ENCODE results near the gene KDSR. TPM values are rescaled to one million over a fixed set of nuclear protein-coding genes. Genes with fewer than 3 reads are reported as not detected.
A peak's percentile ranks its signal among the peaks of the same experiment; 100 is the strongest.

KDSR gene
- total RNA-seq, 1 donor from 2014 or later = 83.9 TPM

DNA sequence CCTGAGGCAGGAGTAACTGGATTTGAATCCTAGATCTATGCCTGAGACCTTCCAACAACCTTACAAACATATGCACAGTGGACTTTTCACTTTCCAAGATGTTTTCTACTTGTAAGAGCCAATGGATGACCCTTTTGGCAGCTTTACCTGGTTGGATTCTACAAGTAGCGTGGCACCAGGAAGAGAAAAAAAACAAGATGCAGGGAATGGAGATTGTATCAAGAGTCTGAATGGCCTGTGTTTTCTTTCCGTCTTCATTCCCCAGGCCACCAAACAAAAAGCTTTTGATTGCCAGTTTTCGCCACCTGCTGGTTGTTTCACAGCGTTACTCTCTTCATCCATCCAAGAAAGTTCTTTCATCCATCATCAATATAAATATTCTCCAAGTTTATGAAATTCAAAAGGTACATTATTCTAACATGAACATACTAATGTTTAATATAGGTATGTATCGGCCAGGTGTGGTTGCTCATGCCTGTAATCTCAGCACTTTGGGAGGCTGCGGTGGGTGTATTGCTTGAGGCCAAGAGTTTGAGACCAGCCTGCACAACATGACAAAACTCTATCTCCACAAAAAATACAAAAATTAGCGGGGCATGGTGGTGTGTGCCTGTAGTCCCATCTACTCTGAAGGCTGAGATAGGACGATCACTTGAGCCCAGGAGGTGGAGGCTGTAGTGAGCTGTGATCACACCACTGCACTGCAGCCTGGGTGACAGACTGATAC, 43.9 kb downstream of the KDSR start:
- no peak overlapping the region for H3K4me3 Mint-ChIP-seq
- no peaks in the 10 kb centered on the region for H3K9me3 Mint-ChIP-seq
- peaks cover 13% of the 10 kb centered on the region for H3K36me3 Mint-ChIP-seq (ENCODE audit: low read depth)
- intact Hi-C loops (cut with micrococcal nuclease) = loop anchor here (1.0 to 5.0 kb wide), 5 partner anchors 116 to 606 kb away; partner anchors contain the start of gene PHLPP1
- H3K4me1 Mint-ChIP-seq = peaks cover 21% of the 10 kb centered on the region
- DNase-seq = peak; percentile 88
- H3K27ac Mint-ChIP-seq = no peak overlapping the region
- H3K27me3 Mint-ChIP-seq = no peaks in the 10 kb centered on the region

DNA sequence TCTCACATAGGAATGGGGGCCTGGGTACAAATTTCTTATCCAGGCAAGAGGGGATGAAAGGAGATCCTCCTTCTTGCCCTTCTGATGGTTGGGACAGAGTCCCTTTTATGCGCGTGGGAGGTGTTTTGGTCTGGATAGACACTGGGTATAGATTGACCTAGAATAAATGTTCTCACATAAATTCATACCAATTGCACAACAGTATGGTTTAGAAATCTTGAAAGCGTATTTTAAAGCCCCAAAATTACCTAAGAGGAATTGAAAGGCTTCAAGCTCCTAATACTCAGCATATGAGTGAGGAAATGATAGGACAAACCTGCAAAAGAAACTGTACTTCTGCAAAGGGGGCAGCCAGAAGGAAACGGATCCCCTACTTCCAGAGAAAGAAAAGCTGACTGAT, 44.8 kb downstream of the KDSR start:
- Mint-ChIP-seq H3K27me3 (no peaks in the 10 kb centered on the region), H3K4me1 (peaks cover 21% of the 10 kb centered on the region), H3K36me3 (ENCODE audit: low read depth) (peaks cover 20% of the 10 kb centered on the region), H3K9me3 (no peaks in the 10 kb centered on the region), H3K4me3 (peak overlapping the region; percentile 24), H3K27ac (peak overlapping the region; percentile 18)
- intact Hi-C loops (cut with micrococcal nuclease) = loop anchor here (2.0 to 5.0 kb wide), 2 partner anchors 117 to 605 kb away; partner anchors contain the start of gene PHLPP1
- DNase-seq = no peak

DNA sequence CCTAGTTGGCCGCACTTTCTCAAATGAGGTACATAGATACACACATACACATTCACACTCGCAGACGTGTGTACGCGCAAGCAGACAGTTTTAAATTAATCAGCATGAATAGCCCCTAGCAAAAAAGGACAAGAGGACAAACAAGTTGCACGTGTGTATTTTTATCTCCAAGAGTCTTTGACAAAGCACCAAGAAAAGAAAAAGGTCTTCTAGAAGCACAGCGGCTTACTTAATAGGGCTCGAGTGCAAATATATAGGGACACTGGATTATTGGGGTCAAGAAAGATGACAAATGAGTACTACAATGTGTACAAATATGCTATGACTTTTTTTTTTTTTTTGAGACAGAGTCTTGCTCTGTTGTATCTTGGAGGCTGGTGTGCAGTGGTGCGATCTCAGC, 45.7 kb downstream of the KDSR start:
- Mint-ChIP-seq H3K27ac (peak overlapping the region; percentile 97), H3K9me3 (no peaks in the 10 kb centered on the region), H3K36me3 (ENCODE audit: low read depth) (peaks cover 27% of the 10 kb centered on the region), H3K4me1 (peaks cover 24% of the 10 kb centered on the region), H3K4me3 (peak overlapping the region; percentile 99), H3K27me3 (no peaks in the 10 kb centered on the region)
- intact Hi-C loops (cut with micrococcal nuclease) = loop anchor here (2.0 to 5.0 kb wide), 2 partner anchors 102 to 604 kb away; partner anchors contain the start of genes PHLPP1 and VPS4B
- DNase-seq = no peak

DNA sequence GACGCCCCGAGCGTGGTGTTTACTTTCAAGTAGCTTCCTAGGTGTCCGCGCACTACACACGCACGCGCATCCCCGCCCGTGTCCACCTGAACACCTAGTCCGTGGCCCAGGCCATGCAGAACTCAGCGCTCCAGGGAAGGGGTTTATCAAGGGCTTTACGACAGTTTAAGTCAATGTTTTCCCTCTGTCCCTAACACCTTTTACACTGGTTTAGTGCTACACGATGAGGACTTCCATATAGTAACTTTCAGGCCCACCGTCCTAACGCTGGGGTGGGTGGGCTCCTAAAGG, 46.1 kb downstream of the KDSR start:
- Mint-ChIP-seq H3K27me3 (no peaks in the 10 kb centered on the region), H3K4me3 (peak overlapping the region; percentile 99)
- intact Hi-C loops (cut with micrococcal nuclease) = loop anchor here (1.0 to 5.0 kb wide), 4 partner anchors 46 to 604 kb away; partner anchors contain the start of genes KDSR, PHLPP1 and VPS4B

DNA sequence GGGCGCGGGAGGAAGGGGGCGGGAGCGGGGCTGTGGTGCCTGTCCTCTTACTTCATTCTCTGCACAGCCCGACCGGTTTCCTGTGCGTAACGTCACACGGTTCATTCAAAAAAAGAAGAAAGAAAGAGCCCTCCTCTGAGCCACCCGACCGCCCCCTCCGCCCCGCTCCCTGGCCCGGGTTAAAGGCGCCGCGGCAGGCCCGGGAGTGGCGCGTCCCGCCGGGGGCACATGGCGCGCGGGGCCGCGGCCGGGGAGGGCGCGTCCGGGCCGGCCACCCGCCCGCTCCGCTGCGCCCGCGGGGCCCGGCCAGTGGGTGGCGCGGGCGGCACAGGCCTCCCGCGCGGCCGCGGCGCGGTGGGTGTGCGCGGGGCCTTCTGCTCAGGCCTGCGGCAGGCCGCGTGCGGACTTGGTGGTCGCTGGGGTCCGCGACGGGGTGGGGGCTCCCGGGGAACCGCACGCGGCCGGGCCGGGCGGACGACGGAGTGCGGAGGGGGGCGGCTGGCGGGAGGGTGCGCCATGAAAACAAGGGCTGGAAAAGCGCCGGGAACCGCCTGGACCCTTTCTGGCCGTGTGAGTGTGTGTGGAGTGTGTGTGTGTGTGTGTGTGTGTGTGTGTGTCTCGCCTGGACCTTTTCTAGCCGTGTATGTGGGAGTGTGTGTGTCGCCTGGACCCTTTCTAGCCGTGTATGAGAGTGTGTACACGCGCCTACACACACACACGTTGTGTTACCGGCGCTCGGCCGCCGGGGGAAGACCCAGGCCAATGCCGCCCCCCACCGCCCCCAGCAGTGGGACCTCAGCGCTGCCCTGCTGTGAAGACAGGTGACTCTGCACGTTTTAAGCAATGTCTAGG, 46.7 kb downstream of the KDSR start:
- intact Hi-C loops (cut with micrococcal nuclease) = loop anchor here (1.0 to 5.0 kb wide), 4 partner anchors 47 to 603 kb away; partner anchors contain the start of genes KDSR, PHLPP1 and VPS4B
- Mint-ChIP-seq H3K27me3 (no peaks in the 10 kb centered on the region), H3K27ac (peak overlapping the region; percentile 97), H3K4me3 (peak overlapping the region; percentile 99), H3K4me1 (peaks cover 24% of the 10 kb centered on the region), H3K36me3 (ENCODE audit: low read depth) (peaks cover 31% of the 10 kb centered on the region), H3K9me3 (no peaks in the 10 kb centered on the region)
- peak; percentile 96 for DNase-seq

More for the DNA sequence above, 46.1 kb downstream of the KDSR start:
- Mint-ChIP-seq H3K4me1 (peaks cover 24% of the 10 kb centered on the region), H3K36me3 (ENCODE audit: low read depth) (peaks cover 29% of the 10 kb centered on the region), H3K9me3 (no peaks in the 10 kb centered on the region), H3K27ac (peak overlapping the region; percentile 97)
- no peak for DNase-seq

DNA sequence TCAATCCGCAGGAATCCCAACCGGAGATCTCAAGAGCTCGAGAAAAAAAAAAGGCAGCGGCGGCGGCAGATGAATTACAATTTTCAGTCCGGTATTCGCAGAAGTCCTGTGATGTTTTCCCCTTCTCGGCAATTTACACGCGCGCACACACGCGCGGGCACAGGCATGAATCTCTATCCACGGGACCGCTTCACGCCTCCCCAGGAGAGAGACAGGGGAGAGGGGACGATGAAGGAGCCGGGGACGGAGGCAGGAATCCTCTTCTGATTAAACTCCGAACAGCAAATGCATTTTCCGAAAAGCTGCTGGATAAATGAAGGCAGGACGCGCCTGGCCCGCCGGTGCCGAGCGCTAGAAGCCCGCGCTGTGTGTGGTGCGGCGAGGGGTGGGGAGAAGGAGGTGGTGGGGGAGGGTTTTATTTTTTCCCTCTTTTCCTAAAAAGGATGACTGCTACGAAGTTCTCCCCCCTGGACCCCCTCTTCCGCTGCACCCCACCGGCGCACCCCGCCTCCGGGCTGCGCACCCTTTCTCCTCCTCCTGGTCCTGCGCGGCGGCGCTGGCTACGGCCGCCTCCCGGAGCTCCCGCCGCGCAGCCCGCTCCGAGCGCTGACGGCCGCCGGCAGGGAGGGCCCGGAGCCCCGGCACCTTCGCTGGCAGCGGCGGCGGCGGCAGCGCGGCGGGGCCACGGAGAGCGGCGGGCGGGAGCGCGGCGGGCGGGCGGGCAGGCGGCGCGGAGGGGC, 47.5 kb downstream of the KDSR start, which contains the start of gene BCL2:
Gene BCL2, minus strand, starts transcription at position 387 of the 740 bp plus-strand sequence.
- intact Hi-C loops (cut with micrococcal nuclease) = loop anchor here (1.0 to 5.0 kb wide), 6 partner anchors 48 to 797 kb away; partner anchors contain the start of genes KDSR, PHLPP1, VPS4B and ZCCHC2
- no peak for DNase-seq
- Mint-ChIP-seq H3K4me3 (peak within 1 kb of the TSS; percentile 99), H3K4me1 (peaks cover 31% of the 10 kb centered on the region), H3K36me3 (ENCODE audit: low read depth) (peaks cover 39% of the 10 kb centered on the region), H3K9me3 (no peaks in the 10 kb centered on the region), H3K27me3 (no peaks in the 10 kb centered on the region), H3K27ac (peak within 1 kb of the TSS; percentile 97)

DNA sequence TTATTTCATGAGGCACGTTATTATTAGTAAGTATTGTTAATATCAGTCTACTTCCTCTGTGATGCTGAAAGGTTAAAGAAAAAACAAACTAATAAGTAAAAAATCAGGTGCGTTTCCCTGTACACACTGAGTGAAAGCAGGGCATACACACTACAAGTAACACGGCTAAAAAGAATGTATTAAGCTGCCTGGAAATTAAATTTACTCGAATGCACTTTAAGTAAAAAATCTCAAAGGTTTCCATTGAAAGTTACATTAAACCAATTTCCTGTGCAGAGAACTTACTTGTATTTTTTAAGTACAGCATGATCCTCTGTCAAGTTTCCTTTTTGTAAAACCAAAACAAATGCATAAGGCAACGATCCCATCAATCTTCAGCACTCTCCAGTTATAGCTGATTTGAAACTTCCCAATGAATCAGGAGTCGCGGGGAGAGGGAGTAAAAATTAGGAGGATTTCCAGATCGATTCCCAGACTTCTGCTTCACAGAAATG, 48.1 kb downstream of the KDSR start:
- no peaks in the 10 kb centered on the region for H3K27me3 Mint-ChIP-seq
- no peaks in the 10 kb centered on the region for H3K9me3 Mint-ChIP-seq
- H3K36me3 Mint-ChIP-seq (ENCODE audit: low read depth) = peaks cover 44% of the 10 kb centered on the region

DNA sequence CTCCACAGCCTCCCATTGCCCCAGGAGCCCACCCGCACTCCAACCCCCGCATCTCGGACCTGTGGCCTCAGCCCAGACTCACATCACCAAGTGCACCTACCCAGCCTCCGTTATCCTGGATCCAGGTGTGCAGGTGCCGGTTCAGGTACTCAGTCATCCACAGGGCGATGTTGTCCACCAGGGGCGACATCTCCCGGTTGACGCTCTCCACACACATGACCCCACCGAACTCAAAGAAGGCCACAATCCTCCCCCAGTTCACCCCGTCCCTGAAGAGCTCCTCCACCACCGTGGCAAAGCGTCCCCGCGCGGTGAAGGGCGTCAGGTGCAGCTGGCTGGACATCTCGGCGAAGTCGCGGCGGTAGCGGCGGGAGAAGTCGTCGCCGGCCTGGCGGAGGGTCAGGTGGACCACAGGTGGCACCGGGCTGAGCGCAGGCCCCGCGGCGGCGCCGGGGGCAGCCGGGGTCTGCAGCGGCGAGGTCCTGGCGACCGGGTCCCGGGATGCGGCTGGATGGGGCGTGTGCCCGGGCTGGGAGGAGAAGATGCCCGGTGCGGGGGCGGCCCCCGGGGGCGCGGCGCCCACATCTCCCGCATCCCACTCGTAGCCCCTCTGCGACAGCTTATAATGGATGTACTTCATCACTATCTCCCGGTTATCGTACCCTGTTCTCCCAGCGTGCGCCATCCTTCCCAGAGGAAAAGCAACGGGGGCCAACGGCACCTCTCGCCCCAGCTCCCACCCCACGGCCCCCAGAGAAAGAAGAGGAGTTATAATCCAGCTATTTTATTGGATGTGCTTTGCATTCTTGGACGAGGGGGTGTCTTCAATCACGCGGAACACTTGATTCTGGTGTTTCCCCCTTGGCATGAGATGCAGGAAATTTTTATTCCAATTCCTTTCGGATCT, 48.8 kb downstream of the KDSR start:
- peak; percentile 95 for DNase-seq
- H3K36me3 Mint-ChIP-seq (ENCODE audit: low read depth) = peaks cover 47% of the 10 kb centered on the region
- H3K4me3 Mint-ChIP-seq = peak overlapping the region; percentile 99
- intact Hi-C loops (cut with micrococcal nuclease) = loop anchor here (1.0 to 5.0 kb wide), 4 partner anchors 18 to 796 kb away; partner anchors contain the start of gene ZCCHC2
- H3K4me1 Mint-ChIP-seq = peaks cover 40% of the 10 kb centered on the region
- H3K27me3 Mint-ChIP-seq = no peaks in the 10 kb centered on the region
- no peaks in the 10 kb centered on the region for H3K9me3 Mint-ChIP-seq
- H3K27ac Mint-ChIP-seq = peak overlapping the region; percentile 95

More for the DNA sequence above, 48.1 kb downstream of the KDSR start:
- H3K27ac Mint-ChIP-seq = peak overlapping the region; percentile 95
- intact Hi-C loops (cut with micrococcal nuclease) = loop anchor here (1.0 to 5.0 kb wide), 4 partner anchors 19 to 797 kb away; partner anchors contain the start of gene ZCCHC2
- H3K4me1 Mint-ChIP-seq = peaks cover 36% of the 10 kb centered on the region
- DNase-seq = no peak
- H3K4me3 Mint-ChIP-seq = peak overlapping the region; percentile 99

DNA sequence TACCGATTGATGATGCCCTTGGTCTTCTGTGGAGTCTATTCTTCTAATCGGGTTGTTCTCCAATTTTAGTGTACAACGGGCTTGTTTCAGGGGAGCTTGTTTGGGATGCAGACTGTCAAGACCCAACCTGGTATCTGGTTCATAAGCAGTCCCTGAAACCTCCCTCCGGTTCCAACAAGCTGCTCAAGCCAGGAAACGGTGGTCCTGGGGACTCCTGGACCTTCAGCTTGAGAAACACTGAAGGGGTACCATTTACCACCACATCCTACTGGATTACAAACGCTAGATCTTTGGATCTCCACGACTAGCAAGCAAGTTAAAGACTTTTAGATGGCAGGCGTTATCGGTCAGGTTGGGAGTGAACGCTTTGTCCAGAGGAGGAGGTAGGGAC, 49.5 kb downstream of the KDSR start:
- peaks cover 38% of the 10 kb centered on the region for H3K4me1 Mint-ChIP-seq
- no peaks in the 10 kb centered on the region for H3K9me3 Mint-ChIP-seq
- H3K27ac Mint-ChIP-seq = peak overlapping the region; percentile 84
- intact Hi-C loops (cut with micrococcal nuclease) = loop anchor here (5.0 kb wide), 1 partner anchor 795 kb away; the partner anchor contains the start of gene ZCCHC2
- H3K27me3 Mint-ChIP-seq = no peaks in the 10 kb centered on the region
- DNase-seq = peak; percentile 65
- H3K4me3 Mint-ChIP-seq = peak overlapping the region; percentile 99
- H3K36me3 Mint-ChIP-seq (ENCODE audit: low read depth) = peaks cover 50% of the 10 kb centered on the region

DNA sequence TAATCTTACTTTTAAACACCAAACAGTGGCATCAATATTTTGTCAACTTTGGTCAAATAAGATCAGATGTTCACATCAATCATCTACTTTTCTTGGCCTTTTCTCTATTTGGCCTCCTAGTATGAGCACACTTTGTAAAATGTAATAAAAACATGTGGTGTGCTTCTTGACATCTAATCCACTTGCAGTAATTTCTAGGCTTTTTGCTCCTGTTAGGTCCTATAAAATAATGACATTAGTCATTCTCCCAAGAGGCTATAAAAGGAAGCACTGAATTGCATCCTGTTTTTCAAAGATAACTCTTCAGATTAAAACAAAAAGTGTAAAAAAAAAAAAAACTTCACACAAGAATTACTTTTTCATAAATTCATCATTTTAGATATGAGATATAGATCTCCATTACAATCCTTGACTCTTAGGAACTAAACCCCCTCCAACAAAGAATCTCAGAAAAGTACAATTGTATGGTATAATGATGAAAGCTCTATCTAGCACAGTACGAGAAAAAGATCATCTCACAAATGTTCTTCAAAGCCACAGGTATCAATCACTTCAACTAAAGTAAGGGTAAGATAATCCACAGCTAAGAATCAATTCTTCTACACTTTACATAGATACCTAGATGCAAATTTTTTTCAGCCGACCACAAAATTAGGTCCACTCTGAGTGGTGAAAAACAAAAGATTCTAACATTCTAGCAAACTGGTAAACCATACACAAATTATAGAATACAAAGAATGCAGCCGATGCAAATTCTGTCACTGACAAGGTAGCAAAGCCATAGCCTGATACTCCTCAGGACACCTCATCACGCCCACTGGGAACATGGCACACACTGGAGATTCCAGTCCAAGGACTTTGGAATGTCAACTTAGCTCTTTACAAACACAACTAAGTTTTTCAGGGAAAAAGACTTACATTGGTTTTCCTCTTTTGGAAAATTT, 50.1 kb downstream of the KDSR start:
- H3K4me1 Mint-ChIP-seq = peaks cover 38% of the 10 kb centered on the region
- peak overlapping the region; percentile 99 for H3K4me3 Mint-ChIP-seq
- intact Hi-C loops (cut with micrococcal nuclease) = loop anchor here (1.0 to 5.0 kb wide), 2 partner anchors 14 to 795 kb away; partner anchors contain the start of gene ZCCHC2
- H3K27me3 Mint-ChIP-seq = no peaks in the 10 kb centered on the region
- H3K36me3 Mint-ChIP-seq (ENCODE audit: low read depth) = peaks cover 53% of the 10 kb centered on the region
- peak overlapping the region; percentile 84 for H3K27ac Mint-ChIP-seq
- no peaks in the 10 kb centered on the region for H3K9me3 Mint-ChIP-seq
- no peak for DNase-seq

DNA sequence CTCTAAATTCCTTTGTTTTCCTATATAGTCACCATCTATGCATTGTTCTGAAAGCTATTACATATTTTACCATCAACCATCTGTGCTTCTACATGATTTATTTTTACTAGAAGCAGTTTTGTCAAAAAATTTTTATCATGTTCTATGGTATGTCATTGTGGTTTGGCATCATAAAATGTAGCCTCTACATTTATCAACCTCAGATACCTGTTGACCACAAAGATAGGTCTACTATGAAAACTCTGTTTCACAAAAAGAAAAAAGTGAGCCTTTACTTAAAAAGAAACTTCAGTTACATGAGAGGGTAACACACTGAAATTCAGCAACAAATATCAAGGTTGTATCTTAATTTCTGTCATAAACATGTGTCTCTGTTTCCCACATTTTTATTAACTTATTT, 51.1 kb downstream of the KDSR start:
- Mint-ChIP-seq H3K4me3 (peak overlapping the region; percentile 99), H3K27ac (peak overlapping the region; percentile 71), H3K4me1 (peaks cover 42% of the 10 kb centered on the region), H3K36me3 (ENCODE audit: low read depth) (peaks cover 60% of the 10 kb centered on the region), H3K9me3 (no peaks in the 10 kb centered on the region), H3K27me3 (no peaks in the 10 kb centered on the region)
- DNase-seq = no peak
- intact Hi-C loops (cut with micrococcal nuclease) = loop anchor here (1.0 to 5.0 kb wide), 2 partner anchors 13 to 794 kb away; partner anchors contain the start of gene ZCCHC2

Data from activated CD4-positive, alpha-beta T cell treated with anti-CD3 and anti-CD28 coated beads, Interleukin-2, amount 10 ng/mL, durations not matched to agents 24 days and 14 days (primary cell).